ENCODE measurements around the gene SGO1. TPM values are rescaled to one million over a fixed set of nuclear protein-coding genes. Genes with fewer than 3 reads are reported as not detected.

Gene SGO1
- 2.4 and 5.2 TPM in 2 replicates for total RNA-seq

GRCh38 chr3:20185679-20186599 lies at the start of gene SGO1:
Gene SGO1, minus strand, starts transcription at chr3:20186206. Its CDS starts 2,179 bp downstream, at chr3:20184027.

Other genes starting within 250 kb of the SGO1 start
- 54.4 and 56.2 TPM in 2 replicates for gene RAB5A, start 239.1 kb downstream of the SGO1 start, total RNA-seq
- not detected in 2 replicates for gene PP2D1, start 173.9 kb downstream of the SGO1 start, total RNA-seq
- 6.1 and 9.5 TPM in 2 replicates for gene KAT2B, start 145.8 kb downstream of the SGO1 start, total RNA-seq